IPS-20b (cell line): ENCODE results near the gene FBN1.

Source experiments
- H3K27ac ChIP-seq: one replicate; pipeline ENCODE4 v1.5.1; 2013; ENCODE audit warnings: low read length
- H3K27me3 ChIP-seq: 2 replicates; pipeline ENCODE4 v1.6.1; 2013; ENCODE audit warnings: mild to moderate bottlenecking, low read length, inconsistent platforms; ENCODE audit not compliant: insufficient read depth
- H3K36me3 ChIP-seq: 2 replicates; pipeline ENCODE4 v1.6.1; 2013; ENCODE audit warnings: low read depth, mild to moderate bottlenecking, inconsistent platforms, low read length, moderate library complexity; ENCODE audit not compliant: insufficient read depth
- H3K4me1 ChIP-seq: 2 replicates; pipeline ENCODE4 v1.6.1; 2013; ENCODE audit warnings: mild to moderate bottlenecking, control low read depth, inconsistent platforms, low read length, moderate library complexity; ENCODE audit not compliant: insufficient read depth
- H3K4me3 ChIP-seq: 2 replicates; pipeline ENCODE4 v1.5.1; 2013; ENCODE audit warnings: mild to moderate bottlenecking, low read length, inconsistent platforms
- H3K9ac ChIP-seq: 2 replicates; pipeline ENCODE4 v1.6.1; 2013; ENCODE audit warnings: low read depth, mild to moderate bottlenecking, inconsistent platforms, low read length, moderate library complexity
- H3K9me3 ChIP-seq: 2 replicates; pipeline ENCODE4 v1.6.1; 2013; ENCODE audit warnings: mild to moderate bottlenecking, low read depth, low read length, inconsistent platforms; ENCODE audit not compliant: insufficient read depth

The FBN1 gene

DNA sequence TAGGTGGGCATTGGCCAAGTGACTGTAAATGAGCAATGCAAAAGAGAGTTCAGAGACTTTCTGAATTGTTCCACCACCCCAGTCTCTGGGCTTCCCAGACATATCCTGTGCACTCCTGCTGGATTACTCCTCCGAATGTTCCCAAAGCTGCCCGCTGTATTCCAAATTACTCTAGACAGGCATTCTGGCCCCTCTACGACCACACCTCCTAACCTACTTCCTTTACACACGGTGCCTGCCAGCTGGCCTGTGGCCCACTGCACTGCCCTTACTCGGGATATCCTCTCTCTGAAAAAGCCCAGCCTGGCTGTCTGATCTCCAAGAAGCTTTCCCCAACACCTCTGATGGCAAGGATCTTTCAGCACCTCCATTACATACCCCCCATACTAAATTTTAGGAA is 247.7 kb downstream of the FBN1 start:
- Histone ChIP-seq H3K36me3 (no peaks in the 10 kb centered on the region), H3K9me3 (no peaks in the 10 kb centered on the region), H3K4me1 (no peaks in the 10 kb centered on the region), H3K27ac (no peak overlapping the region), H3K27me3 (no peaks in the 10 kb centered on the region), H3K4me3 (no peak overlapping the region), H3K9ac (no peak overlapping the region)

DNA sequence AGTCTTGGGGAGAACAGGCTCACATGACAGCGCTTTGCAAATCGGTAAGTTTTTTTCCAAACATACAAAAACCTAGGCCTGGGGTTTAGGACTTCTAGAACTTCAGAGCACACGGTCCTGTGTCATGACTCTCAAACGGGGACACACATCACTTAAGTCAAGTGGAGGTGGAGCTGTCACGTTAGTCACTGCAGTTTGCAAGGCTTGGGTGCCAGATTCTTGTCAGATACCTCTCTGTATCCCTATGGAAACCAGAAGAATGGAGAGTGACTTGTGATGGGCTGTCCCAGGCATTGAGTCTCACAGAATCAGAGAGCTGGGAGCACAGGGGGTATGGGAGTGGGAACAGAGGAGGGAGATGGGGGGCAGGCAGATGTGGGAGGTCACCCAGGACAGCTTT is 249.5 kb downstream of the FBN1 start:
- H3K4me3 ChIP-seq = no peak overlapping the region
- H3K9me3 ChIP-seq = no peaks in the 10 kb centered on the region
- H3K9ac ChIP-seq = no peak overlapping the region
- no peaks in the 10 kb centered on the region for H3K36me3 ChIP-seq
- no peak overlapping the region for H3K27ac ChIP-seq
- no peaks in the 10 kb centered on the region for H3K4me1 ChIP-seq
- H3K27me3 ChIP-seq = no peaks in the 10 kb centered on the region

DNA sequence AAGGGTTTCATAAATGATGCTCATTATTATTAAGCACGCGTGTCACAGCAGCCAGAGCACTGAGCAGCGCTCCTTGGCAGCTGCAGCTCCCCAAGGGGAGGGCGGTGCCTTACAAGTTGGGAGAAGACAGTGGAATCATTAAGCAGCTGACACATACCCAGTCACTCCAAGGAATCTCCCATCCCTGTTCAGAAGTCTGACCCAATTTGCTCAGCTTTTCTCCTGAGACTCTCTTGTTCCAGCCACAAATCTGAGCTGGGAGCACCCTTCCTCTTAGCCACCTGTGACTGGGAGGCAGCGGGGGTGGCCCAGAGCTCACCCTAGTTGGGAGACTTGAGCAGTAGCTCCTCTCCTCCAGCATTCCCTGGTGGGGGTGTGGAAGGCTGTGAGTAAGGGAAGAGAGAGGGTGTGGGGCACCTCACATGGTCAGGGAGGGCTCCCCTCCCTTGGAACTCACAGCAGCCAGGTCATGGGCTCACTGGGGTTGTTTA is 249.9 kb downstream of the FBN1 start:
- Histone ChIP-seq H3K36me3 (no peaks in the 10 kb centered on the region), H3K27me3 (no peaks in the 10 kb centered on the region), H3K27ac (no peak overlapping the region), H3K9me3 (no peaks in the 10 kb centered on the region), H3K4me3 (no peak overlapping the region), H3K4me1 (no peaks in the 10 kb centered on the region), H3K9ac (no peak overlapping the region)

DNA sequence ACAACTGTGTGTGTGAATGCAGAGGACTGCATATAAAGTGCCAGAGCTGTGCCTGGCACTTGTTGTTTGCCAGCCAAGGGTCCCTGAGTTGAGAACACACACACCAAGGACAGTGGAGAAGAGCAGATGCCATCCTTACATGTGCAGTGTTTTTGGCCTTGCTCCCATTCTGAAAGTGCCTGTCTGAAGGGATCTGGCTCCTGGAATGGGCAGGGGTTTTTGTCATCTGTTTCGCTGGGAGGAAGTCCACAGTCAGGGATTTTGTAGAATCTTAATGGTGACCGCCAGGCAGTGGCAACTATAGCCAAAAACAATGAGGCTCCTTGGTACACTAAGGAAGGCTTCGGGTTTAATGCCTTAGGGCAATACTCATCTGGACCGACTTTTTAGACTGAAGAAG is 250.5 kb downstream of the FBN1 start:
- no peak overlapping the region for H3K27ac ChIP-seq
- H3K9ac ChIP-seq = no peak overlapping the region
- H3K27me3 ChIP-seq = no peaks in the 10 kb centered on the region
- no peaks in the 10 kb centered on the region for H3K9me3 ChIP-seq
- H3K36me3 ChIP-seq = no peaks in the 10 kb centered on the region
- H3K4me3 ChIP-seq = no peak overlapping the region
- no peaks in the 10 kb centered on the region for H3K4me1 ChIP-seq

DNA sequence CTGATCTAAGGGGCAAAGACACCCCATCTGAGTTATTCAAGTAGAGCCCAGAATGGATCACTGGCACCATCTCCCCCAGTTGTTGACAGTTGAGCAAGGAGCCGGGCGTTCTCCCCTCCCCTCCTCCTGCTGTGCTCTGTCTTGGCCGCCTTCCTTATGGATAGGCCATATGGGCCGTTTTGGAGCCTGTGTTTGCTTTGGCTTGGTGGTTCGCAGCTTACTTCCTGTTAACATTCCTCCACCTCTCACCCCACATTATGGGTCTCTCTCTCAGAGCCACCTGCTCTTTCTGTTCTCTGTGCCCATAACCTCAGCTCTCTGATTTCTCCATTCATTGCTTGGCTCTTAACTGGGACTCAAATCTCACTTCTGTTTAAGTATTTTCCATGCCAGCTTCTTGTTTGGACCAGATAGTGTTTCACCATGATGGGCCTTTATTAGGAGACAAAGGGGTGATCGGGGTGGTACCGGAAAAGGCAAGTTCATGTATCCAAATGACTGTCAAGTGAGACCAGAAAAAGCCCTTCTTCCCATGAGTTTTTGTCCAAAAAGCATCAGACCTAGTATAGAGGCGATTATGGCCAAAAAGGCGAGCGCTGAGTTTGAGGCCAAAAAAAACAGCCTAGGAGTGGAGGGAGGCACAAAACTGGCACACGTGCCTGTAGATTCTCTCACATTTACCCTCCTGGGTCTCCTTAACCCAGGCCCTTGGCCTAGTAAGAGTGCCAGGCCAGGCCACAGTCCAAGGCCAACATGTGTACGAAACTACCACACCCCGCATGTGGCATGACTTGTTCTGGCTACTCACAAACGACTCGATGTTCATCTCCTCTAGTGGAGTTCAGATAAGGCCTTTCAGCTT is 251.6 kb downstream of the FBN1 start:
- no peak overlapping the region for H3K4me3 ChIP-seq
- no peaks in the 10 kb centered on the region for H3K36me3 ChIP-seq
- no peak overlapping the region for H3K9ac ChIP-seq
- no peak overlapping the region for H3K27ac ChIP-seq
- H3K4me1 ChIP-seq = no peaks in the 10 kb centered on the region
- H3K27me3 ChIP-seq = no peaks in the 10 kb centered on the region
- H3K9me3 ChIP-seq = no peaks in the 10 kb centered on the region

DNA sequence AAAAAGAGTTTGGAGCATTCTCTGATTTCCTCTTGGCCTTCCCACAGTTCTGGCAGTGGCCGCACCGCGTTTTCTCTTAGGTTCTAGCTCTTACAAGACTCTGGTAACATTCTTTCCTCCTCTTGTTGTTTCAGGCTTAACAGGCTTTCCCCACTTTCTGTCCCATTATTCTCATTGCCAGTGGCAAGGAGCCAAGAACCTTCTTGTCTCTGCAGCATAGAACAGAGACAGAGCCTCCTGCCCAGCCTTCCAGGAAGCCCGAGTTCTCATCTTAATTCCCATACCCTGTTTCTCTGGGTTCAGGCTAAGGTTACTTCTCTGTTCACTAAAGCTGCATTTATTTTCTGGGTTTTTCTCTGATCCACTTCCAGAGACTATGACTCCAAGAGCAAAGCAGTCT is 253.2 kb downstream of the FBN1 start:
- Histone ChIP-seq H3K36me3 (no peaks in the 10 kb centered on the region), H3K4me1 (no peaks in the 10 kb centered on the region), H3K4me3 (no peak overlapping the region), H3K9ac (no peak overlapping the region), H3K27ac (no peak overlapping the region), H3K27me3 (no peaks in the 10 kb centered on the region), H3K9me3 (no peaks in the 10 kb centered on the region)

DNA sequence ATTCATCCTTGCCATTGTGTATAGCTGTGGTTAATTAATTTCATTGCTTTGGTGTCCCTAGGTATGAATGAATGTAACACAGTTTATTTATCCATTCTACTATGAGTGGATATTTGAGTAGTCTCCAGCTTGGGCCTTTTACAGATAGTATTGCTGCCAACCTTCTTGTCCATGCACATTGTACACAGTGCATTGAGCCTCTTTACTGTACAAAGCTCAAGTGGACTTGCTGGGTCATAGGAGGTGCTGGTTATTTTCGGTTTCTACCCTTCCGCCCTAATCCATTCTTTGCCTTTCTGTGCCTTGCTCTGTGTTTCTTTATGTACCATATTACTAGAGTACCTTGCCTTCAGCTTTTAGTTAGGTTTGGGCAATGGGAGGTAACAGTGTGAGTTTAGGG is 253.6 kb downstream of the FBN1 start:
- no peak overlapping the region for H3K9ac ChIP-seq
- no peaks in the 10 kb centered on the region for H3K27me3 ChIP-seq
- no peak overlapping the region for H3K4me3 ChIP-seq
- H3K36me3 ChIP-seq = no peaks in the 10 kb centered on the region
- no peaks in the 10 kb centered on the region for H3K4me1 ChIP-seq
- H3K27ac ChIP-seq = no peak overlapping the region
- no peaks in the 10 kb centered on the region for H3K9me3 ChIP-seq

DNA sequence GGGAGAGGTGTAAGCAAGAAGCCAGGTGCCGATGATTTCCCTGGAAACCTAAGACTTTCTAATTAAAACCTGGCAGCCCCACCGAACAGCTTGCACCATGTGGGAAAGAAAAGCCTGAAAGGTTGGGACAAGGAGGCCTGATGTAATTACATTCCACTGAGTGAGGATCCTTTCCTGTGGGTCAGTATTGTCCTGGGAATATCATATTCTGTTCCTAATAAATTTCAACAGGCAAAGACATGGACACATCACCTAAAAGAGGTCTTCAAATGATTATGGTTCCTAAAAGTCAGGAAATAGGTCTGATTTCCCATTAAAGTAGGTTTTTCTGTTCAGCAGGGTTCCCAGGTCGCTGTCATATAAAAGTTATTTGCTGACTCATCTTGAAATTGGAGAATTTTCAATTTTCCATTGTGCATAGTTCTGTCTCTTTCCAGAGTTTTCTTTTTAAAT is 255.8 kb downstream of the FBN1 start:
- Histone ChIP-seq H3K4me1 (no peaks in the 10 kb centered on the region), H3K27ac (no peak overlapping the region), H3K9me3 (no peaks in the 10 kb centered on the region), H3K9ac (no peak overlapping the region), H3K36me3 (no peaks in the 10 kb centered on the region), H3K4me3 (no peak overlapping the region), H3K27me3 (no peaks in the 10 kb centered on the region)

DNA sequence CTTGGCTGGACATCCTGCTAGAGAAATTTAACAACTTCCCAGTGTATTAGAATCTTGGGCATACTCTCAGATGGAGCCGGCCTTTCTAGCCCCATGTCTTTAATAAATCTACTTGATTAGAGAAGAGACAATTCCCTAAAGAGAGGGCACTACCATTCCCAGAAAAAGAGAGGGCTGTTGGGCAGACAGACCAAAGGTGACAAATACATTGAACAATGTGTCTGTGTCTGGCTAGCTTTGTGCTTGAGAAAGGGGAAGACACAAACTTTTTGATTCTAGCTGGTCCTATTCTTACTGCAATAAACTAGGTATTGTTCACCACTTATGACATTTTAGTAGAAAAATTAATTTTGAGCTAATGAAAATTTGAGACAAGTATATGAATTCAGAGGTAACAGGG is 256.6 kb downstream of the FBN1 start:
- H3K36me3 ChIP-seq = no peaks in the 10 kb centered on the region
- H3K9ac ChIP-seq = no peak overlapping the region
- no peak overlapping the region for H3K4me3 ChIP-seq
- no peaks in the 10 kb centered on the region for H3K27me3 ChIP-seq
- H3K27ac ChIP-seq = no peak overlapping the region
- H3K9me3 ChIP-seq = no peaks in the 10 kb centered on the region
- H3K4me1 ChIP-seq = no peaks in the 10 kb centered on the region

DNA sequence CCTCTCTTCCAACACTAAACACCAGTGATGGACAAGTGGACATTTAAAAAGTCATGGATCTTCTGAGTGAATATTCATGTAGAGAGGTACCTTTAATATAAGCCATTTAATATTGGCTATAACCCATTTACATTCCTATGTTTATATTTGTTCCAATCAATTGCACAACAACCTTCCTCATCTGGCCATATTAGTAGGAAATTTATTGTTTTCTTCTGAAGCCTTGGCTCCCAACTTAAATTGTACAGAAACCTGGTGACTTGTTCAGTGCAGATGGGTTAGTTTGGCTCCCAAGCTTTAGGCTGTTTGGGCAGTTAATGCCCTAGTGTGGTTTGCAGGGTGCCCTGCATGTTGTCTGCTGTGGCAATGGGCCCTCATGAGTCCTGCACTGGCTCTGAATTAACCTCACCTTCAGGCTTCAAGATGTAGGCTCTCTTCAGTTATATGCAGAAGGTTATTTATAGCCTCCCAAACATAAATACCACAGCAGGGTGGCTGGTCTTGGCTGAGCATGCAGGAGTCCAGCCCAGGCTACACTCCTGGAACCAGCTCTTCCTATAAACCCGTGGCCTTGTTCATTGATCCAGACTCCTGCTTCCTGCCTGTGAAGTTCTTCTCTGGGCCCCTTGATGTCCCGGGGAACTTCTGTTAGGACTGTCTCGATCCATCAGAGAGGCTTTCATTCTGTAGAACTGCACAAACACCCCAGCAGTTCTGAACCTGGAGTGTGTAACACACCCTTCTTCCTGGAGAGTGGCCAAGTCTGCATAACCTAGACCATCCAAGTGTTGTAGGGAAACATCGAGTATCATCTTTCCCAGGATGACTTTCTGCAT is 257.3 kb downstream of the FBN1 start:
- Histone ChIP-seq H3K27ac (no peak overlapping the region), H3K4me3 (no peak overlapping the region), H3K9ac (no peak overlapping the region), H3K4me1 (no peaks in the 10 kb centered on the region), H3K36me3 (no peaks in the 10 kb centered on the region), H3K27me3 (no peaks in the 10 kb centered on the region), H3K9me3 (no peaks in the 10 kb centered on the region)

DNA sequence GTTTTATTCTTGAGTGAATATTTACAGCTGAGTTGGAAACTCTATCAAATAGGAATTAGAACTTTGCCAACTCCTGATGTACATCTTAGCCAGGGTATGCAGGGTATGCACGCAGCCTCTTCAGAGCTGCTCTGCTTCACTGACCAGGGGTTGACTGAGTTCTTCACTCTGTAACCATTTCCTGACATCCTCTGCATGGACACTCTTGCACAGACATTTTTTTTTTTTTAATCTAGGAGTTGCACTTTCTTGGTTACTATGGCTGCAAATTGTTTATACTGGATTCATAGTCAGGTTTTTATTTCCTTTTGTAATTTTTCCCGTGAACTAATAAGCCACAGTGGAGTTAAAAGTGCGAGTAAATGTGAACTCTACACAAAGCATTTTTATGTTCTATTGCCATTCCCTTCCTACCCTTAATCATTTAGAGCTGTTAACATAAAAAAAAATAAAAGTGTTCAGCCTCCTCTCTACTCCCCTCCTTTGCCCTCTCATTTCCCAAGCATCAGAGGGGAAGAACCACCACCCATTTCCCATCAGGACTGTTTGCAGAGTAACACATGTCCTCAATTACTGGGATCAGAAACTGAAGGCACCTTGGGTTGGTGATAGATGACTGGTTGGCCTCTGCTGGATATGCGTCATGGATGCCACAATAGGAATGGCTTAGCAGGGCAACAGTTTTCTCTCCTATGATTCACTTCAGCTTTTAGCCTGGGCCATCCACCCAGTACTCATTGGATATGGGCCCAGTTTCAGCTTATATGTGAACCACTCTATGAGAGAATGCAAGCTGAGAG is 260.3 kb downstream of the FBN1 start:
- Histone ChIP-seq H3K4me3 (no peak overlapping the region), H3K36me3 (no peaks in the 10 kb centered on the region), H3K9me3 (no peaks in the 10 kb centered on the region), H3K27me3 (no peaks in the 10 kb centered on the region), H3K9ac (no peak overlapping the region), H3K4me1 (no peaks in the 10 kb centered on the region), H3K27ac (no peak overlapping the region)
